NCI-H187 (cell line): ENCODE results near the gene TMEM125.

Experiments
- DNase-seq, 2 experiments: peaks; one replicate each; lab custom pipeline; 2025; lab: John Stamatoyannopoulos, UW

TMEM125 gene

GRCh38 chr1:43293896-43294760, 24.3 kb downstream of the TMEM125 start:
- no peak for DNase-seq

GRCh38 chr1:43294761-43295160, 25.0 kb downstream of the TMEM125 start:
- no peak for DNase-seq

- no peak for DNase-seq
These were observed 26.4 kb downstream of the TMEM125 start for GRCh38 chr1:43296207-43296606.

GRCh38 chr1:43298055-43298454, 28.3 kb downstream of the TMEM125 start:
- no peak for DNase-seq

GRCh38 chr1:43299101-43299500, 29.3 kb downstream of the TMEM125 start:
- DNase-seq, result no peak

- DNase-seq, result no peak
These were observed 30.8 kb downstream of the TMEM125 start, which contains the start of gene TIE1 for GRCh38 chr1:43300378-43301094. TSS of gene TIE1 (plus strand) at chr1:43300982. CDS start at chr1:43301072, 90 bp downstream.

- no peak for DNase-seq
These were observed 32.4 kb downstream of the TMEM125 start for GRCh38 chr1:43302201-43302600.

GRCh38 chr1:43302721-43303470, 33.1 kb downstream of the TMEM125 start:
- no peak for DNase-seq

GRCh38 chr1:43303471-43304313, 33.9 kb downstream of the TMEM125 start:
- no peak for DNase-seq

GRCh38 chr1:43304314-43304681, 34.5 kb downstream of the TMEM125 start:
- no peak for DNase-seq

- DNase-seq, result no peak
These were observed 35.1 kb downstream of the TMEM125 start for GRCh38 chr1:43304771-43305300.

GRCh38 chr1:43305461-43305860, 35.7 kb downstream of the TMEM125 start:
- no peak for DNase-seq

GRCh38 chr1:43305926-43306687, 36.3 kb downstream of the TMEM125 start:
- no peak for DNase-seq

GRCh38 chr1:43306688-43307457, 37.1 kb downstream of the TMEM125 start:
- no peak for DNase-seq

GRCh38 chr1:43307458-43308158, 37.8 kb downstream of the TMEM125 start:
- no peak for DNase-seq

GRCh38 chr1:43308635-43309404, 39.0 kb downstream of the TMEM125 start:
- DNase-seq, result no peak

- DNase-seq, result no peak
These were observed 39.7 kb downstream of the TMEM125 start for GRCh38 chr1:43309405-43310025.

- no peak for DNase-seq
These were observed 41.7 kb downstream of the TMEM125 start for GRCh38 chr1:43311521-43311920.
